ENCODE data around the gene SDS.
A peak's percentile ranks its signal among the peaks of the same experiment; 100 is the strongest.
"Not testable (repeated sequence)": the region's sequence is repeated elsewhere in the genome, so short reads cannot be mapped to it uniquely, and the experiment has no call there.

Gene SDS

GRCh38 chr12:113359939-113360748 lies 43.5 kb downstream of the SDS start:
- Histone ChIP-seq H3K27me3 (replicated peaks in 2 of 5; ENCODE audit: control insufficient read depth in 4 of 5, insufficient read depth in 5 of 5, low read length in 4 of 5) (no peaks in the 10 kb centered on the region), H3K4me1 (ENCODE audit: control extremely low read depth in 1 of 4, control insufficient read depth in 4 of 4, insufficient read depth in 4 of 4, low read length in 3 of 4) (peaks cover 0 to 16% (median 12%) of the 10 kb centered on the region in 4 experiments), H3K36me3 (ENCODE audit: control insufficient read depth in 4 of 4, insufficient read depth in 4 of 4, low read length in 3 of 4) (no peaks in the 10 kb centered on the region), H3K4me3 (ENCODE audit: control insufficient read depth in 1 of 7, extremely low read depth in 1 of 7, insufficient read depth in 4 of 7, low read depth in 2 of 7, low read length in 6 of 7) (no peak overlapping the region), H3K9me3 (ENCODE audit: control extremely low read depth in 1 of 5, control insufficient read depth in 4 of 5, insufficient read depth in 2 of 5, low read depth in 1 of 5, low read length in 4 of 5) (no peaks in the 10 kb centered on the region), H3K27ac (ENCODE audit: insufficient read depth in 1 of 2, low read depth in 1 of 2, low read length in 2 of 2, poor library complexity in 1 of 2, severe bottlenecking in 2 of 2) (no peak overlapping the region)
- ChIA-PET POLR2A (no interaction called here), CTCF (no interaction called here)
- peak in 2 of 3 donors; percentile 42 to 49 for DNase-seq
- WGBS (ENCODE audit: insufficient coverage) = 62% methylated on average over 8 of the region's 9 CpGs

GRCh38 chr12:113359133-113359938 lies 44.4 kb downstream of the SDS start:
- no peak for DNase-seq
- WGBS (ENCODE audit: insufficient coverage) = 55% methylated on average over 7 of the region's 11 CpGs
- Histone ChIP-seq H3K27me3 (replicated peaks in 2 of 5; ENCODE audit: control insufficient read depth in 4 of 5, insufficient read depth in 5 of 5, low read length in 4 of 5) (no peaks in the 10 kb centered on the region), H3K27ac (ENCODE audit: insufficient read depth in 1 of 2, low read depth in 1 of 2, low read length in 2 of 2, poor library complexity in 1 of 2, severe bottlenecking in 2 of 2) (no peak overlapping the region), H3K36me3 (ENCODE audit: control insufficient read depth in 4 of 4, insufficient read depth in 4 of 4, low read length in 3 of 4) (no peaks in the 10 kb centered on the region), H3K9me3 (ENCODE audit: control extremely low read depth in 1 of 5, control insufficient read depth in 4 of 5, insufficient read depth in 2 of 5, low read depth in 1 of 5, low read length in 4 of 5) (no peaks in the 10 kb centered on the region), H3K4me3 (ENCODE audit: control insufficient read depth in 1 of 7, extremely low read depth in 1 of 7, insufficient read depth in 4 of 7, low read depth in 2 of 7, low read length in 6 of 7) (peak overlapping the region; percentile 38 to 81 (median 75)), H3K4me1 (ENCODE audit: control extremely low read depth in 1 of 4, control insufficient read depth in 4 of 4, insufficient read depth in 4 of 4, low read length in 3 of 4) (peaks cover 0 to 16% (median 12%) of the 10 kb centered on the region in 4 experiments)
- ChIA-PET POLR2A (interaction anchor here (0.5 to 1.0 kb wide), 2 partner anchors 25 to 176 kb away, joined by 3 to 5 read pairs; no protein-coding TSS in a partner anchor), CTCF (interaction anchor here (0.6 kb wide), 1 partner anchor 10 kb away, joined by 3 read pairs; no protein-coding TSS in a partner anchor)

- peaks cover 0 to 16% (median 12%) of the 10 kb centered on the region in 4 experiments for H3K4me1 ChIP-seq (ENCODE audit: control extremely low read depth in 1 of 4, control insufficient read depth in 4 of 4, insufficient read depth in 4 of 4, low read length in 3 of 4)
- 1% methylated on average over 52 of the region's 67 CpGs for WGBS (ENCODE audit: insufficient coverage)
- peak within 1 kb of the TSS in 1 of 2 experiments; percentile 58 for H3K27ac ChIP-seq (ENCODE audit: insufficient read depth in 1 of 2, low read depth in 1 of 2, low read length in 2 of 2, poor library complexity in 1 of 2, severe bottlenecking in 2 of 2)
- POLR2A ChIA-PET = interaction anchor here (0.5 to 1.0 kb wide), 4 partner anchors 25 to 574 kb away, joined by 3 to 5 read pairs (median 4); no protein-coding TSS in a partner anchor
- H3K27me3 ChIP-seq (replicated peaks in 2 of 5; ENCODE audit: control insufficient read depth in 4 of 5, insufficient read depth in 5 of 5, low read length in 4 of 5) = no peaks in the 10 kb centered on the region
- no peaks in the 10 kb centered on the region for H3K9me3 ChIP-seq (ENCODE audit: control extremely low read depth in 1 of 5, control insufficient read depth in 4 of 5, insufficient read depth in 2 of 5, low read depth in 1 of 5, low read length in 4 of 5)
- CTCF ChIA-PET = interaction anchor here (0.6 kb wide), 1 partner anchor 9 kb away, joined by 3 read pairs; no protein-coding TSS in a partner anchor
- H3K4me3 ChIP-seq (ENCODE audit: control insufficient read depth in 1 of 7, extremely low read depth in 1 of 7, insufficient read depth in 4 of 7, low read depth in 2 of 7, low read length in 6 of 7) = peak within 1 kb of the TSS; percentile 38 to 81 (median 75)
- peak; percentile 95 to 98 (median 98) for DNase-seq
- no peaks in the 10 kb centered on the region for H3K36me3 ChIP-seq (ENCODE audit: control insufficient read depth in 4 of 4, insufficient read depth in 4 of 4, low read length in 3 of 4)
Observed at GRCh38 chr12:113358381-113359132, 45.1 kb downstream of the SDS start, which contains the start of gene PLBD2. Gene PLBD2, plus strand, starts transcription at chr12:113358587. Its CDS starts 14 bp downstream, at chr12:113358601.

GRCh38 chr12:113354192-113354591 lies 49.5 kb downstream of the SDS start:
- H3K27ac ChIP-seq (ENCODE audit: insufficient read depth in 1 of 2, low read depth in 1 of 2, low read length in 2 of 2, poor library complexity in 1 of 2, severe bottlenecking in 2 of 2); POLR2A ChIA-PET; CTCF ChIA-PET; H3K27me3 ChIP-seq (replicated peaks in 2 of 5; ENCODE audit: control insufficient read depth in 4 of 5, insufficient read depth in 5 of 5, low read length in 4 of 5); H3K4me3 ChIP-seq (ENCODE audit: control insufficient read depth in 1 of 7, extremely low read depth in 1 of 7, insufficient read depth in 4 of 7, low read depth in 2 of 7, low read length in 6 of 7); H3K36me3 ChIP-seq (ENCODE audit: control insufficient read depth in 4 of 4, insufficient read depth in 4 of 4, low read length in 3 of 4); H3K9me3 ChIP-seq (ENCODE audit: control extremely low read depth in 1 of 5, control insufficient read depth in 4 of 5, insufficient read depth in 2 of 5, low read depth in 1 of 5, low read length in 4 of 5); DNase-seq: not testable (repeated sequence)
- no CpG with 5 or more reads among the region's 7 CpGs for WGBS (ENCODE audit: insufficient coverage)
- peaks cover 0 to 11% (median 8%) of the 10 kb centered on the region in 4 experiments for H3K4me1 ChIP-seq (ENCODE audit: control extremely low read depth in 1 of 4, control insufficient read depth in 4 of 4, insufficient read depth in 4 of 4, low read length in 3 of 4)

- Histone ChIP-seq H3K27ac (ENCODE audit: insufficient read depth in 1 of 2, low read depth in 1 of 2, low read length in 2 of 2, poor library complexity in 1 of 2, severe bottlenecking in 2 of 2) (no peak overlapping the region), H3K4me1 (ENCODE audit: control extremely low read depth in 1 of 4, control insufficient read depth in 4 of 4, insufficient read depth in 4 of 4, low read length in 3 of 4) (no peaks in the 10 kb centered on the region), H3K36me3 (ENCODE audit: control insufficient read depth in 4 of 4, insufficient read depth in 4 of 4, low read length in 3 of 4) (no peaks in the 10 kb centered on the region), H3K27me3 (replicated peaks in 2 of 5; ENCODE audit: control insufficient read depth in 4 of 5, insufficient read depth in 5 of 5, low read length in 4 of 5) (no peaks in the 10 kb centered on the region), H3K9me3 (ENCODE audit: control extremely low read depth in 1 of 5, control insufficient read depth in 4 of 5, insufficient read depth in 2 of 5, low read depth in 1 of 5, low read length in 4 of 5) (no peaks in the 10 kb centered on the region), H3K4me3 (ENCODE audit: control insufficient read depth in 1 of 7, extremely low read depth in 1 of 7, insufficient read depth in 4 of 7, low read depth in 2 of 7, low read length in 6 of 7) (no peak overlapping the region)
- CTCF ChIA-PET = interaction anchor here (1.0 to 1.3 kb wide), 2 partner anchors 14 to 16 kb away, joined by 4 read pairs; partner anchors contain the start of gene SLC8B1
- no peak for DNase-seq
- POLR2A ChIA-PET = no interaction called here
Observed at GRCh38 chr12:113351089-113351488, 52.6 kb downstream of the SDS start.

GRCh38 chr12:113348849-113349536 lies 54.7 kb downstream of the SDS start:
- no peaks in the 10 kb centered on the region for H3K9me3 ChIP-seq (ENCODE audit: control extremely low read depth in 1 of 5, control insufficient read depth in 4 of 5, insufficient read depth in 2 of 5, low read depth in 1 of 5, low read length in 4 of 5)
- CTCF ChIA-PET = interaction anchor here (1.1 to 1.8 kb wide), 2 partner anchors 9 to 92 kb away, joined by 3 to 4 read pairs; no protein-coding TSS in a partner anchor
- no peak overlapping the region for H3K27ac ChIP-seq (ENCODE audit: insufficient read depth in 1 of 2, low read depth in 1 of 2, low read length in 2 of 2, poor library complexity in 1 of 2, severe bottlenecking in 2 of 2)
- no peak overlapping the region for H3K4me3 ChIP-seq (ENCODE audit: control insufficient read depth in 1 of 7, extremely low read depth in 1 of 7, insufficient read depth in 4 of 7, low read depth in 2 of 7, low read length in 6 of 7)
- POLR2A ChIA-PET = no interaction called here
- DNase-seq = no peak
- H3K36me3 ChIP-seq (ENCODE audit: control insufficient read depth in 4 of 4, insufficient read depth in 4 of 4, low read length in 3 of 4) = no peaks in the 10 kb centered on the region
- H3K27me3 ChIP-seq (replicated peaks in 2 of 5; ENCODE audit: control insufficient read depth in 4 of 5, insufficient read depth in 5 of 5, low read length in 4 of 5) = no peaks in the 10 kb centered on the region
- 72% methylated on average over 16 of the region's 19 CpGs for WGBS (ENCODE audit: insufficient coverage)
- no peaks in the 10 kb centered on the region for H3K4me1 ChIP-seq (ENCODE audit: control extremely low read depth in 1 of 4, control insufficient read depth in 4 of 4, insufficient read depth in 4 of 4, low read length in 3 of 4)
